Type B pancreatic cell (in vitro differentiated cells): Measurements from ENCODE around the gene IGF2BP2. TPM values are rescaled to one million over a fixed set of nuclear protein-coding genes. Genes with fewer than 3 reads are reported as not detected.

ENCODE experiments used
- DNase-seq: peaks from one replicate; pipeline ENCODE4 v3.0.0; 2021; ENCODE audit warnings: mixed read lengths; ENCODE audit not compliant: unreplicated experiment; ENCODE audit errors: extremely low spot score
- H3K27ac Mint-ChIP-seq: 2 replicates; pipeline ENCODE4 v1.8.0; 2021; ENCODE audit warnings: mild to moderate bottlenecking, mixed read lengths
- H3K27me3 Mint-ChIP-seq: 2 replicates; pipeline ENCODE4 v1.8.0; 2021; ENCODE audit warnings: mixed read lengths
- H3K36me3 Mint-ChIP-seq: 2 replicates; pipeline ENCODE4 v1.8.0; 2021; ENCODE audit warnings: mixed read lengths
- H3K4me1 Mint-ChIP-seq: one replicate; pipeline ENCODE4 v1.8.0; 2021; ENCODE audit warnings: mixed read lengths; ENCODE audit not compliant: unreplicated experiment
- H3K4me3 Mint-ChIP-seq: 2 replicates; pipeline ENCODE4 v1.8.0; 2021; ENCODE audit warnings: mild to moderate bottlenecking, mixed read lengths
- H3K9me3 Mint-ChIP-seq: 2 replicates; pipeline ENCODE4 v1.8.0; 2021; ENCODE audit warnings: mixed read lengths
- CTCF ChIP-seq: fragments of 200-600 bp; sonication (generic); conservative IDR thresholded peaks from 2 replicates; pipeline ENCODE4 v1.5.0; 2021; ENCODE audit warnings: antibody characterized with exemption, mild to moderate bottlenecking
- microRNA-seq: library from miRNA; unstranded; fragments of <30 nt; microRNA quantifications from one replicate; pipeline ENCODE4, GENCODE V29; 2020
- total RNA-seq: library from RNA; stranded (reverse); gene quantifications from 2 replicates; pipeline ENCODE4 v1.2.1, GENCODE V29; 2021; ENCODE audit warnings: low replicate concordance

IGF2BP2 gene
- total RNA-seq, 1 donor from 2014 or later: 140 TPM

GRCh38 chr3:185606196-185606595, 218.6 kb downstream of the IGF2BP2 start:
- H3K27ac Mint-ChIP-seq: no peak overlapping the region
- no peak for DNase-seq
- H3K4me3 Mint-ChIP-seq: no peak overlapping the region
- H3K27me3 Mint-ChIP-seq: no peaks in the 10 kb centered on the region
- H3K9me3 Mint-ChIP-seq: no peaks in the 10 kb centered on the region
- no peak for TF ChIP-seq CTCF
- H3K36me3 Mint-ChIP-seq: peaks cover 37% of the 10 kb centered on the region
- H3K4me1 Mint-ChIP-seq: no peaks in the 10 kb centered on the region

GRCh38 chr3:185605566-185605965, 219.3 kb downstream of the IGF2BP2 start:
- no peak overlapping the region for H3K27ac Mint-ChIP-seq
- no peak overlapping the region for H3K4me3 Mint-ChIP-seq
- no peaks in the 10 kb centered on the region for H3K4me1 Mint-ChIP-seq
- no peaks in the 10 kb centered on the region for H3K9me3 Mint-ChIP-seq
- peaks cover 37% of the 10 kb centered on the region for H3K36me3 Mint-ChIP-seq
- TF ChIP-seq CTCF: no peak
- no peak for DNase-seq
- no peaks in the 10 kb centered on the region for H3K27me3 Mint-ChIP-seq

- Mint-ChIP-seq H3K4me1 (no peaks in the 10 kb centered on the region), H3K27ac (no peak overlapping the region), H3K4me3 (no peak overlapping the region), H3K27me3 (no peaks in the 10 kb centered on the region), H3K36me3 (peaks cover 5% of the 10 kb centered on the region), H3K9me3 (no peaks in the 10 kb centered on the region)
- no peak for TF ChIP-seq CTCF
- no peak for DNase-seq
Observed at GRCh38 chr3:185595526-185595925, 229.3 kb downstream of the IGF2BP2 start.

- DNase-seq: no peak
- no peaks in the 10 kb centered on the region for H3K36me3 Mint-ChIP-seq
- no peaks in the 10 kb centered on the region for H3K27me3 Mint-ChIP-seq
- no peaks in the 10 kb centered on the region for H3K9me3 Mint-ChIP-seq
- no peak for TF ChIP-seq CTCF
- H3K4me3 Mint-ChIP-seq: no peak overlapping the region
- H3K4me1 Mint-ChIP-seq: no peaks in the 10 kb centered on the region
- no peak overlapping the region for H3K27ac Mint-ChIP-seq
Observed at GRCh38 chr3:185594073-185594472, 230.8 kb downstream of the IGF2BP2 start.

Small RNA genes within 50 kb of the gene (microRNA-seq; reads per million reads assigned to microRNA genes)
- not detected for gene MIR548AQ

Other genes with a start within 250 kb of the IGF2BP2 start
- 46.4 and 47.5 TPM in 2 replicates for gene SENP2, start 238.7 kb downstream of the IGF2BP2 start, total RNA-seq
- 136 and 205 TPM in 2 replicates for gene TRA2B, start 113.0 kb upstream of the IGF2BP2 start, total RNA-seq